UCSD-AML1 (cell line): ENCODE data around the gene CCL22.
"Not testable (repeated sequence)": the region's sequence is repeated elsewhere in the genome, so short reads cannot be mapped to it uniquely, and the experiment has no call there.

ENCODE experiments used
- DNase-seq: peaks from one replicate; lab custom pipeline; 2025; ENCODE audit not compliant: unreplicated experiment; lab: John Stamatoyannopoulos, UW

Gene CCL22

DNA sequence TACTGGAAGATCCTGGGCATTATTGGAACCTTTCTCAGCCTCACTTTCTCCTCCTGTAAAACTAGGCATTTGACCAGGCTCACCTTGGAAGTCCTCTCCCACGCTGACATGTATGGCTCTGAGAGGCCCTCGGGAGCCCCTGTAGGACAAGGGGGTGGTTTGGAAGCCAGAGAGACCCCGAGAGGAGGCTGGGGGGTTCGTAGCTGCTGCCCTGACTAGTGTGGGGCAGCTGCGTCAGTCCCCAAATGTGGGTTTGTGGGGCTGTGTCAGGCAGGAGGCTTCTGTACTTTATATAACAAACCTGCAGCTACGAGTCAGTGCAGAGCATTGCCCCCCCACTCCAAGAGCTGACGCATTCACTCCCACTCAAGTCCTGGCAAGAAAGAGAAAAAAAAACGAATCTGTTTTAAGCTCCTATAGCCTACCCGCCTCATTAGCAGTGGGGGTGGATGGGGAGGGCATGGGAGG lies 15.5 kb downstream of the CCL22 start:
- DNase-seq, result no peak

DNA sequence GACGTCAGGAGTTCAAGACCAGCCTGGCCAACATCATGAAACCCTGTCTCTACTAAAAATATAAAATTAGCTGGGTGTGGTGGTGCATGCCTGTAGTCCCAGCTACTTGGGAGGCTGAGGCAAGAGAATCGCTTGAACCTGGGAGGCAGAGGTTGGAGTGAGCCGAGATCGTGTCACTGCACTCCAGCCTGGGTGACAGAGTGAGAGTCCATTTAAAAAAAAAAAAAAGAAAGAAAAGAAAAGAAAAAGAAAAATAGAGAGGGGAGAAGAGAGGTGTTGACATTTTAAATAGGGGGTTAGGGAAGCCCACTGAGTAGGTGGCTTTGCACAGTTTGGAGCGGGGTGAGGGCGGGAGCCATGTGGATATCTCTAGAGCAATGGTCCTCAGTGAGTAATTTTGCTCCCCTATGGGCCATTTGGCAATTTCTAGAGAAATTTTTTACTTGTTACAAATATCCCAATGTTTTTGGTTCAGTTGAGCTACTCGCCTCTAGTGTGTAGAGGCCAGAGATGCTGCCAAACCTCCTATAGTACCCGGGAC lies 16.4 kb downstream of the CCL22 start:
- not testable (repeated sequence) for DNase-seq

DNA sequence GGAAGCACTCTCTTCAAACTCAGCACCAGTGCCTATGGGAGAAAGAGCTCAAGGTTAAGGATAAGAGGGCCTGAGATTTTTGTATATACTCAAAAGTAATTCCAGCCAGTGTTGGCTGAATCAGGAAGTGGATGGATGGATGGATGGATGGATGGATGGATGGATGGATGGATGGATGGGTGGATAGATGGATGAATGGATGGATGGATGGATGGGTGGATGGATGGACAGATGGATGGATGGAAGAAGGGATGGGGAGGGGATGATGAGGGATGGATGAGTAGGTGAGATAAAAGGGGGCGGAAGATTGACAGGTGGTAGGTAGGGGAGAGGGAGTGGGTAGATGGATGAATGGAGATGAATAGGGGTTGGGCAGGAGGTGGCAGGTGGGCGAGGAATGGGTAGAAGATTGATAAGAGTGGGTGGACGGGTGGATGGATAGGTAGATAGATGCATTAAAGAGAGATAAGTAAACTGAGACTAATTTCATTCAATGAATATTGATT lies 17.8 kb downstream of the CCL22 start:
- no peak for DNase-seq

DNA sequence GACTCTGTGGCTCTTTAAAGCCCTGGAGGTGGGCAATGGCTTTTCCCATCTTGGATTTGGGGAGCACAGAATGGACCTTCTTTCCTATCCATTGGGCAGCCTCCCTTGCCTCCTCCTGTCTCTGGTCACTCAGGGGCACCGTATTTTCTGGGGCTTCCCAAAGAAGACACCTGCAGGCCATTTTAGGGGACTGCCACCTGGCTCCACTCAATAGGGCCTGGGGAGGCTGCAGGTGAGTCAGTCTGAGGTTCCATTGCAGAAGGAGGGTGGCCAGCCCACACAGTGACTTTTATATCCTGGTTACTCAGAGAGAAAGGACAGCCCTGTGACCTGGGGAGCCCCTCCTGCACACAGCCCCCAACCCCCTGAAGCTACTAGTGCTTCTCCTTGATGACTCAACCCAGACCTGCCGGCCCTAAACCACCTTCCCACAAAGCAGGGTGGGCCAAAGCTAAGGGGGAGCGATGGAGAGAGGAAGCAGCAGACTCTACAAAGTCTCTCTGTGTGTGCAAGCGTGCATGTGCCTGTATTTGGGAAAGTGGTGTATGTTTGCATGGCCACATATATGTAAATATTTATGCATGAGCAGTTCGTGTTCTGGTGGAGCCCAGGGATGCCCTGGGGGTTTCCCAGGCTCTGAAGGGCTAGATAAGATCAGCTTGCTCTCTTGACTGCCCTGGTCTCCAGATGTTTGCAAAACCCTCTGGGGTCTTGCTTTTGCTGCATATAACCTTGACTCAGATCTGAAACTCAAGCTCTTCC lies 18.7 kb downstream of the CCL22 start:
- no peak for DNase-seq

DNA sequence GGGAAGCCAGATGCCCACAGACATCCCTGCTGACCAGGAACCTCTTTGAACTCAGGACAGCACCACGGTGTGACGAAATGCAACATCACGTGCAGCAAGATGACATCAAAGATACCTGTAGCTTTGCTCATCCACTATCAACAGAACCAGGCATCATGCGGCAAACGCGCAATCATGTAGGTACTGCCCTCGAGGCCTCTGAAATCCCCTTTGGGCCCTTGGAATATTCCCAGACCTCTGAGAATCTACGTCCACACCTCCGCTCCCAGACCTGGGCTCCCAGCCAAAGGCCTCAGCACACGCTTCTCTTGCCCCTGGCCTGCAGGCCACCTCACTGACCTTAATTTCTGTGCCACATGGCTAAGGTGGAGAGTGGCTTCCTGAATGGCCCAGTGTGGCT lies 21.0 kb downstream of the CCL22 start:
- no peak for DNase-seq

GRCh38 chr16:57380671-57381462 lies 22.3 kb downstream of the CCL22 start:
- peak; percentile 32 for DNase-seq

- DNase-seq, result no peak
Observed at GRCh38 chr16:57381791-57382534, 23.4 kb downstream of the CCL22 start.

GRCh38 chr16:57382535-57383275 lies 24.1 kb downstream of the CCL22 start:
- DNase-seq, result no peak

DNA sequence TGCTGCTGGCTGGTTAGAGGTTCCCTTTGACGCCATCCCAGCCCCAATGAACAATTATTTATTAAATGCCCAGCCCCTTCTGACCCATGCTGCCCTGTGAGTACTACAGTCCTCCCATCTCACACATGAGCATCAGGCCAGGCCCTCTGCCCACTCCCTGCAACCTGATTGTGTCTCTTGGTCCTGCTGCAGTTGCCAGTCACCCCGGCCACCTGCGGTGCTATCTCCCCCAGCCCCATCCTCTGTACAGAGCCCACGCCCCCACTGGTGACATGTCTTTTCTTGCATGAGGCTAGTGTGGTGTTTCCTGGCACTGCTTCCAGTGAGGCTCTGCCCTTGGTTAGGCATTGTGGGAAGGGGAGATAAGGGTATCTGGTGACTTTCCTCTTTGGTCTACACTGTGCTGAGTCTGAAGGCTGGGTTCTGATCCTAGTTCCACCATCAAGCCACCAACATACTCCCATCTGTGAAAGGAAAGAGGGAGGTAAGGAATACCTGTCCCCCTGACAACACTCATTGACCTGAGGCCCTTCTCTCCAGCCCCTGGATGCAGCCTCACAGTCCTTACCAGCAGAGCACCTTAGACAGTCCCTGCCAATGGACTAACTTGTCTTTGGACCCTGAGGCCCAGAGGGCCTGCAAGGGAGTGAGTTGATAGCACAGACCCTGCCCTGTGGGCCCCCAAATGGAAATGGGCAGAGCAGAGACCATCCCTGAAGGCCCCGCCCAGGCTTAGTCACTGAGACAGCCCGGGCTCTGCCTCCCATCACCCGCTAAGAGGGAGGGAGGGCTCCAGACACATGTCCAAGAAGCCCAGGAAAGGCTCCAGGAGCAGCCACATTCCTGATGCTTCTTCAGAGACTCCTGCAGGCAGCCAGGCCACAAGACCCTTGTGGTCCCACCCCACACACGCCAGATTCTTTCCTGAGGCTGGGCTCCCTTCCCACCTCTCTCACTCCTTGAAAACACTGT lies 25.0 kb downstream of the CCL22 start:
- DNase-seq, result peak; percentile 47

DNA sequence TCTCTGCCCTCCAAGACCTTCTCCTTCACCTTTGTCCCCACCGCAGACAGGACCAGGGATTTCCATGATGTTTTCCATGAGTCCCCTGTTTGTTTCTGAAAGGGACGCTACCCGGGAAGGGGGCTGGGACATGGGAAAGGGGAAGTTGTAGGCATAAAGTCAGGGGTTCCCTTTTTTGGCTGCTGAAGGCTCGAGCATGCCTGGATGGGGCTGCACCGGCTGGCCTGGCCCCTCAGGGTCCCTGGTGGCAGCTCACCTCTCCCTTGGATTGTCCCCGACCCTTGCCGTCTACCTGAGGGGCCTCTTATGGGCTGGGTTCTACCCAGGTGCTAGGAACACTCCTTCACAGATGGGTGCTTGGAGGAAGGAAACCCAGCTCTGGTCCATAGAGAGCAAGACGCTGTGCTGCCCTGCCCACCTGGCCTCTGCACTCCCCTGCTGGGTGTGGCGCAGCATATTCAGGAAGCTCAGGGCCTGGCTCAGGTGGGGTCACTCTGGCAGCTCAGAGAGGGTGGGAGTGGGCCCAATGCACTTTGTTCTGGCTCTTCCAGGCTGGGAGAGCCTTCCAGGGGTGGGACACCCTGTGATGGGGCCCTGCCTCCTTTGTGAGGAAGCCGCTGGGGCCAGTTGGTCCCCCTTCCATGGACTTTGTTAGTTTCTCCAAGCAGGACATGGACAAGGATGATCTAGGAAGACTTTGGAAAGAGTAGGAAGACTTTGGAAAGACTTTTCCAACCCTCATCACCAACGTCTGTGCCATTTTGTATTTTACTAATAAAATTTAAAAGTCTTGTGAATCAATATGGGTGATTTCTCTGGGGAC lies 25.9 kb downstream of the CCL22 start:
- peak; percentile 47 for DNase-seq

GRCh38 chr16:57385083-57385482 lies 26.5 kb downstream of the CCL22 start:
- no peak for DNase-seq

- no peak for DNase-seq
Observed at GRCh38 chr16:57386381-57386951, 27.9 kb downstream of the CCL22 start.

GRCh38 chr16:57387598-57388354 lies 29.2 kb downstream of the CCL22 start:
- DNase-seq, result no peak

GRCh38 chr16:57388359-57389086 lies 29.9 kb downstream of the CCL22 start:
- DNase-seq, result no peak

DNA sequence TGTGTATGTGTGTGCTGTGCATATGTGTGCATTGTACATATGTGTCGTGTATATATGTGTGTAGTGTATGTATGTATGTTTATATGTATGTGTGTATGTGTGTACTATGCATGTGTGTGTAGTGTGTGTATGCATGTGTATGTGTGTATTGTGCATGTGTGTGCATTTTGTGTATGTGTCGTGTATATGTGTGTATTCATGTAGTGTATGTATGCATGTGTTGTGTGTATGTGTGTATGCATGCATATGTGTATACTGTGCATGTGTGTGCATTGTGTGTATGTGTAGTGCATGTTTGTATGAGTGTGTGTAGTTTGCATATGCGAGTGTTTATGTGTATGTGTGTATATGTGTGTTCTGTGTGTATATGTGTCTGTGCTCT lies 30.5 kb downstream of the CCL22 start:
- no peak for DNase-seq

DNA sequence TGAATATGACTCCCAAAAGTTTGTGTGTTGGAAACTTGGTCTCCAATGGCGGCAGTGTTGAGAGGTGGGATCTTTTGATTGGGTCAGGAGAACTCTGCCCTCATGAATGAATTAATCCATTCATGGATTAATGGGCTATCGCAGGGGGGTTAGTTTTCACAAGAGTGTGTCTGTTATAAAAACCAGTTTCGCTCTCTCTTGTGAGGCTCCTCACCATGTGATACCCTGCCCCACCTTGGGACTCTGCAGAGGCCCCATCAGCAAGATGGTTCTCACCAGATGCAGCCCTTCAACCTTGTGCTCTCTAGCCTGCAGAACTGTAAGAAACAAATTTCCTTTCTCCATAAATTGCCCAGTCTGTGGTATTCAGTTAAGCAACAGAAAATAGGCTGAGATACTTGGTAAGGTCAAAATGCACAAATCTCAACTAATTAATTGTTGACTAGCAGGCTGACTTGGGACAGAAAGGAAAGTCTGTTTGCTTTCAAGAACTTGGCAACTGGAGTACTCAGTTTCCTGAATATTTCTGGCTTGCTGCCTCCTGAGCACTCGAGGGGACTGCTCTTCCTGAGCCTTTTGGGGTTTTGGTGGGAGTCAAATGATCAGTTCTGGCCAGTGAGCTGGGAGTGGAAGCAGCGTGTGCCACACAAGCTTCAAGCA lies 32.2 kb downstream of the CCL22 start:
- DNase-seq, result no peak
